ENCODE measurements around the gene CD79B. TPM values are rescaled to one million over a fixed set of nuclear protein-coding genes. Genes with fewer than 3 reads are reported as not detected.

The CD79B gene
- total and polyA plus RNA-seq, 10 of the 15 experiments (the other 5 are each of a cell fraction or from before 2014, with no cell fraction given) = 17.5 to 148 (median 79.1) TPM

DNA sequence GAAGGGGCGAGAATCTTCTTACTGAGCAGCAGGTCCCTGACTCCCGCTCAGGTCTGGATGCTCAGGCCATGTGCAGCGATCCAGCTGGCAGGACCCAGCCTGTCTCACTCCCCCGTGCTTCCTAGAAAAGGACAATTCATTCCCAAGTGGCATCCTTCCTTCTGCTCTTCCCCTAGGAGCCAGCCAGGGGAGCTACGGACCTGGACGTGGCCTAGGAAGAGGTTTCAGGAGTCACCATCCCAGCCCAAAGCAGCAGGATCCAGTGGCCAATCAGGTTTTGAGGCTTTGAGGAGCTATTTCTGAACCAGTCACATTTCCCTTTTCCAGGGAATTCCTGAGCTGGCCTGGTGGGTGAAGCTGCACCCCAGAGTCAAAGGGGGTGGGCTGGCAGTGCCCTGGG, 7.8 kb upstream of the CD79B start (continued):
- TF ChIP-seq PRDM15 (CRISPR knock-in tag; IDR thresholded peaks at IDR 0.05) (no peak), HCFC1 (IDR thresholded peaks at IDR 0.05; ENCODE audit: low read length) (no peak), CBX3 (IDR thresholded peaks at IDR 0.05; ENCODE audit: borderline replicate concordance, low read depth) (no peak)

- Histone ChIP-seq H3K27me3 (replicated peaks in 1 of 2; ENCODE audit: control insufficient read depth in 2 of 2, insufficient read depth in 2 of 2, low read length in 1 of 2) (no peaks in the 10 kb centered on the region), H3K27ac (ENCODE audit: control insufficient read depth, insufficient read depth) (no peak overlapping the region), H2AFZ (ENCODE audit: control insufficient read depth, low read depth, low read length) (no peak overlapping the region), H3K9me3 (replicated peaks; ENCODE audit: control insufficient read depth, insufficient read depth, low read length) (no peaks in the 10 kb centered on the region), H4K20me1 (ENCODE audit: control insufficient read depth, insufficient read depth) (no peaks in the 10 kb centered on the region), H3K4me3 (no peak overlapping the region), H3K79me2 (ENCODE audit: control insufficient read depth, insufficient read depth, low read length) (no peaks in the 10 kb centered on the region), H3K36me3 (ENCODE audit: control insufficient read depth in 2 of 2, insufficient read depth in 2 of 2, low read length in 1 of 2) (no peaks in the 10 kb centered on the region), H3K4me1 (ENCODE audit: control insufficient read depth, insufficient read depth, low read length) (no peaks in the 10 kb centered on the region), H3K4me2 (ENCODE audit: control insufficient read depth, insufficient read depth) (no peak overlapping the region), H3K9ac (ENCODE audit: control insufficient read depth, insufficient read depth, low read length) (no peak overlapping the region)
- ATAC-seq (no peak), FAIRE-seq (no peak), DNase-seq (ENCODE audit: low read depth, low spot score) (no peak)
- RAD21 ChIA-PET (ENCODE audit: unreplicated experiment) = no interaction called here
- no TSS peak for BruUV-seq (replicated peaks)
- intact Hi-C loops (cut with micrococcal nuclease; ENCODE audit: unreplicated experiment) = no loop called here
- in situ Hi-C loops (cut with MboI) = no loop called here
- CTCF ChIA-PET = interaction anchor here (0.8 to 1.4 kb wide), 4 partner anchors 8 to 20 kb away, joined by 3 to 5 read pairs (median 3); partner anchors contain the start of gene GH1
- POLR2A ChIA-PET = interaction anchor here (0.6 kb wide), 1 partner anchor 284 kb away, joined by 5 read pairs; no protein-coding TSS in a partner anchor
- WGBS (ENCODE audit: insufficient coverage, insufficient replicate concordance, low lambda C conversion rate, missing lambda C conversion rate) = 77% methylated on average over 9 of the region's 9 CpGs
- no peak for TF ChIP-seq RELB (IDR thresholded peaks at IDR 0.05; ENCODE audit: low read depth)
- no peak for TF ChIP-seq MEF2A (IDR thresholded peaks at IDR 0.05; ENCODE audit: insufficient read depth, low read depth, low read length)
- TF ChIP-seq RFX5 (IDR thresholded peaks at IDR 0.05; ENCODE audit: low read depth, low read length) = no peak
- TF ChIP-seq SIN3A (IDR thresholded peaks at IDR 0.05; ENCODE audit: low read depth, low read length) = no peak
- TF ChIP-seq IKZF1 (conservative IDR thresholded peaks at IDR 0.05) = no peak
- TF ChIP-seq USF2 (IDR thresholded peaks at IDR 0.05; ENCODE audit: borderline replicate concordance, low read depth, low read length) = no peak
- TF ChIP-seq SREBF2 (IDR thresholded peaks at IDR 0.05; ENCODE audit: low read length) = no peak
- no peak for TF ChIP-seq HCFC1 (IDR thresholded peaks at IDR 0.05; ENCODE audit: low read length)
- TF ChIP-seq TCF7 (IDR thresholded peaks at IDR 0.05; ENCODE audit: borderline replicate concordance) = no peak
- TF ChIP-seq, protein P1, sequence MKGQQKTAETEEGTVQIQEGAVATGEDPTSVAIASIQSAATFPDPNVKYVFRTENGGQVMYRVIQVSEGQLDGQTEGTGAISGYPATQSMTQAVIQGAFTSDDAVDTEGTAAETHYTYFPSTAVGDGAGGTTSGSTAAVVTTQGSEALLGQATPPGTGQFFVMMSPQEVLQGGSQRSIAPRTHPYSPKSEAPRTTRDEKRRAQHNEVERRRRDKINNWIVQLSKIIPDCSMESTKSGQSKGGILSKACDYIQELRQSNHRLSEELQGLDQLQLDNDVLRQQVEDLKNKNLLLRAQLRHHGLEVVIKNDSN (IDR thresholded peaks at IDR 0.05; ENCODE audit: borderline replicate concordance, extremely low read length, insufficient read depth, low read depth, low read length) = no peak
- no peak for TF ChIP-seq ZBED1 (IDR thresholded peaks at IDR 0.05; ENCODE audit: borderline replicate concordance)
- TF ChIP-seq SUZ12 (IDR thresholded peaks at IDR 0.05; ENCODE audit: unreplicated experiment) = no peak
- SMC1A ChIA-PET (ENCODE audit: uncharacterized antibody, unreplicated experiment) = interaction anchor here (1.1 to 1.3 kb wide), 3 partner anchors 10 to 19 kb away, joined by 3 to 4 read pairs (median 4); no protein-coding TSS in a partner anchor
Observed at GRCh38 chr17:63939401-63939800, 7.3 kb upstream of the CD79B start.

Measured in GM12878 (cell line).